NK-92 (cell line): ENCODE measurements around the gene CORT.
A peak's percentile ranks its signal among the peaks of the same experiment; 100 is the strongest.
"Not testable (repeated sequence)": the region's sequence is repeated elsewhere in the genome, so short reads cannot be mapped to it uniquely, and the experiment has no call there.

Source experiments
- DNase-seq: peaks from one replicate; lab custom pipeline; 2025; ENCODE audit not compliant: unreplicated experiment; lab: John Stamatoyannopoulos, UW

CORT gene

GRCh38 chr1:10437052-10437451, 12.8 kb upstream of the CORT start:
- no peak for DNase-seq

GRCh38 chr1:10438677-10439163, 11.1 kb upstream of the CORT start:
- DNase-seq, result no peak

GRCh38 chr1:10440305-10440704, 9.5 kb upstream of the CORT start:
- no peak for DNase-seq

- no peak for DNase-seq
Measured at GRCh38 chr1:10440794-10441193, 9.0 kb upstream of the CORT start.

- DNase-seq, result no peak
Measured at GRCh38 chr1:10444248-10444647, 5.6 kb upstream of the CORT start.

- DNase-seq, result no peak
Measured at GRCh38 chr1:10444795-10445397, 4.9 kb upstream of the CORT start.

- no peak for DNase-seq
Measured at GRCh38 chr1:10446790-10447422, 2.9 kb upstream of the CORT start.

- no peak for DNase-seq
Measured at GRCh38 chr1:10450156-10450814, 454 bp downstream of the CORT start.

GRCh38 chr1:10450836-10451235, 1.0 kb downstream of the CORT start:
- DNase-seq, result no peak

- DNase-seq, result no peak
Measured at GRCh38 chr1:10451287-10451686, 1.5 kb downstream of the CORT start.

GRCh38 chr1:10456048-10456447, 6.2 kb downstream of the CORT start:
- DNase-seq, result no peak

- no peak for DNase-seq
Measured at GRCh38 chr1:10456661-10457060, 6.8 kb downstream of the CORT start.

GRCh38 chr1:10457462-10457861, 7.6 kb downstream of the CORT start:
- DNase-seq, result not testable (repeated sequence)

GRCh38 chr1:10457875-10458274, 8.0 kb downstream of the CORT start:
- DNase-seq, result no peak

- no peak for DNase-seq
Measured at GRCh38 chr1:10459184-10459583, 9.4 kb downstream of the CORT start.

- no peak for DNase-seq
Measured at GRCh38 chr1:10467078-10467477, 17.2 kb downstream of the CORT start.

GRCh38 chr1:10470043-10470442, 20.2 kb downstream of the CORT start:
- DNase-seq, result no peak

- DNase-seq, result no peak
Measured at GRCh38 chr1:10471411-10472219, 21.8 kb downstream of the CORT start.

GRCh38 chr1:10472220-10473144, 22.7 kb downstream of the CORT start, which contains the start of gene DFFA:
TSS of gene DFFA (minus strand) at chr1:10472529. CDS start at chr1:10472458, 71 bp downstream.
- peak; percentile 55 for DNase-seq

GRCh38 chr1:10473145-10473765, 23.4 kb downstream of the CORT start:
- DNase-seq, result no peak
